Natural killer cell treated with Interleukin-12 subunit alpha and Interleukin-12 subunit beta and Interleukin-15 and Interleukin-18, amount 100 ng/mL, for 72 hours (primary cell): Measurements from ENCODE around the gene PHTF2. TPM values are rescaled to one million over a fixed set of nuclear protein-coding genes. Genes with fewer than 3 reads are reported as not detected.

Source experiments
- ATAC-seq, 2 donors: fragments of 150-1000 bp; cut with Tn5 transposase in 1 of 2; sonication (Bioruptor Pico), chemical (Tn5 transposase) in 1 of 2; 2 replicates each; pipeline ENCODE4 v1.10.0; 2021
- DNase-seq: peaks from one replicate; pipeline ENCODE4 v3.0.0; 2022; ENCODE audit warnings: low spot score
- H3K27ac Mint-ChIP-seq, 2 donors: 1 replicate in 1 of 2; 2 replicates in 1 of 2; pipeline ENCODE4 v1.8.0; 2022; ENCODE audit warnings: mixed read lengths in 2 of 2, mild to moderate bottlenecking in 1 of 2, moderate library complexity in 1 of 2
- H3K27me3 Mint-ChIP-seq, 2 donors: 1 replicate in 1 of 2; 2 replicates in 1 of 2; pipeline ENCODE4 v1.8.0; 2022; ENCODE audit warnings: mixed read lengths in 2 of 2
- H3K36me3 Mint-ChIP-seq: one replicate; pipeline ENCODE4 v1.8.0; 2022; ENCODE audit warnings: mixed read lengths
- H3K4me1 Mint-ChIP-seq, 2 donors: 1 replicate in 1 of 2; 2 replicates in 1 of 2; pipeline ENCODE4 v1.8.0; 2022; ENCODE audit warnings: low read depth in 2 of 2, mixed read lengths in 2 of 2, mild to moderate bottlenecking in 1 of 2
- H3K4me3 Mint-ChIP-seq: one replicate; pipeline ENCODE4 v1.8.0; 2022; ENCODE audit warnings: mixed read lengths
- H3K9me3 Mint-ChIP-seq: 2 replicates; pipeline ENCODE4 v1.8.0; 2022; ENCODE audit warnings: mixed read lengths
- total RNA-seq, 2 donors: library from RNA; stranded (reverse); gene quantifications; one replicate each; pipeline ENCODE4 v1.2.3, GENCODE V29; 2022

Gene PHTF2
- total RNA-seq, 2 donors from 2014 or later: 21.8 to 33.7 TPM

DNA sequence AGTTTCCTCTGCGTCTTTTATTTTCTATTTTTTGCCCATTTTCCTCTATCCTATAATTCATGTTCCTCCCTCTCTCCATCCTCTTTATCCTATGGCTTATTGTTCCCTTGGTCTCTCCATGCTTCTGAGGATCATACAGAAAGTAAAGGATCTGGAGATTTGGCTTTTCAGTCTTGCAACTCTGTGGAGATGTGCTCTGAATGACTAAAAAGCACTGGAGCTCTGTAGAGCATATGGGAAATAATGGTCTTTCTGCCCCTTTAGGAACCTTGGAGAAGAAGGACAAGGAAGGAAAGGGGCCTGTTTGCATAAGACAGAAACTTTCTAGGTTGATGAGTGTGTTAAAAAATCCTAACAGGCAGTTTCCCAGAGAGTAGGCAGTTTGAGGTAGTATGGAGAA, 120.1 kb downstream of the PHTF2 start:
- Mint-ChIP-seq H3K4me3 (no peak overlapping the region), H3K9me3 (no peaks in the 10 kb centered on the region), H3K27me3 (no peaks in the 10 kb centered on the region), H3K27ac (no peak overlapping the region), H3K36me3 (no peaks in the 10 kb centered on the region), H3K4me1 (peaks cover 5 to 11% of the 10 kb centered on the region in 2 donors)
- ATAC-seq (no peak), DNase-seq (no peak)

DNA sequence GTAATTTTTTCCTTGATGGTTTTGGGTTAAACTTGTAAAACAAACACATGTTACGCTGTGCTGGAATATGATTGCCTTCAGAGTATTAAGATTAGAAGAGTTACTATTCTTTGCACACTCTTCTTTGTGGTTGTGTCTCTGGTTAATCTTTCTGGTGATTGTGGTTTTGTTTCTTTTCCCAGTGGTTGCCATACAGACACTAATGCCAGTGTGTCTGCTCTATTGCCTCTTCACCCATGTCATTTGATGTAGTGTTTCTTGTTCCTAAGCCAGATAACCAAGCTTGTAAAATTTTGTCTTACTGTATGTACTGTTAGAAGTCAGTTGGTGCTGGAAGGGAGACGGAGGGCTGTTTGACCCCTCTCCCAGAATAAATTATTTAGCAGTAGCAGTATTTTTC, 124.8 kb downstream of the PHTF2 start:
- Mint-ChIP-seq H3K27me3 (no peaks in the 10 kb centered on the region), H3K9me3 (no peaks in the 10 kb centered on the region), H3K36me3 (no peaks in the 10 kb centered on the region), H3K27ac (no peak overlapping the region), H3K4me1 (peaks cover 5 to 6% of the 10 kb centered on the region in 2 donors), H3K4me3 (no peak overlapping the region)
- no peak for ATAC-seq
- DNase-seq: no peak

DNA sequence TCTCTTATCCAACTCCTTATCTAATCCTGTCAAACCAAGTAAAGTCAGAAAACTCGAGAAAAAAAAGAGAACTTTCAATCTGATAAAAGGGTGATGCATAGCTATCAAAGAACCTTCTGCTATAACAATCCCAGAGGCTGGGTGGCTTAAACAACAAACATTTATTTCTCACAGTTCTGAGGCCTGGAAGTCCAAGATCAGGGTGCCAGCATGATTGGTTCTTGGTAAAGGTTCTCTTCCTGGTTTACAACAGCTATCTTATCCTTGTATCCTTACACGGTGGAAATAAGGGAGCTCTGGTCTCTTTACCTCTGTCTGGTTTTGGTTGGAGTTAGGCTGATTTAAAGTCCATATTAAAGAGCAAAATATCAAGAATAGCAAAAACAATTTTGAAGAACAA, 131.9 kb downstream of the PHTF2 start:
- DNase-seq: no peak

DNA sequence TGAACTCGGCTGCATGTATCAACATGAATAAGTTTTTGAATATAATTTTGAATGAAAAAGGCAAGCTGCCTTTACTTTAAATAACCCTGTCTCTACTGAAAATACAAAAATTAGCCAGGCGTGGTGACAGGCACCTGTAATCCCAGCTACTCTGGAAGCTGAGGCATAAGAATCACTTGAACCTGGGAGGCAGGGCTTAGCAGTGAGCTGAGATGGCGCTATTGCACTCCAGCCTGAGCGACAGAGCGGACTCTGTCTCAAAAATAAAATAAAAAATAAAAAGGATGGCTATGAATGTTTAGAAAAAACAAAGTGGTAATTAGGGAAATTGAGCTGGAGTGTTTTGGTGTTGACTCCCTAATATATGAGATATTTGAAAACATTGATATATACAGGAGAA, 133.3 kb downstream of the PHTF2 start:
- Mint-ChIP-seq H3K4me3 (no peak overlapping the region), H3K27me3 (no peaks in the 10 kb centered on the region), H3K27ac (no peak overlapping the region), H3K4me1 (peaks cover 5 to 6% of the 10 kb centered on the region in 2 donors), H3K9me3 (no peaks in the 10 kb centered on the region), H3K36me3 (no peaks in the 10 kb centered on the region)
- DNase-seq (no peak), ATAC-seq (no peak)

More for the DNA sequence above, 131.9 kb downstream of the PHTF2 start:
- Mint-ChIP-seq H3K4me3 (no peak overlapping the region), H3K36me3 (no peaks in the 10 kb centered on the region), H3K9me3 (no peaks in the 10 kb centered on the region), H3K27ac (no peak overlapping the region), H3K4me1 (peaks cover 1 to 2% of the 10 kb centered on the region in 2 donors), H3K27me3 (no peaks in the 10 kb centered on the region)
- ATAC-seq: no peak

DNA sequence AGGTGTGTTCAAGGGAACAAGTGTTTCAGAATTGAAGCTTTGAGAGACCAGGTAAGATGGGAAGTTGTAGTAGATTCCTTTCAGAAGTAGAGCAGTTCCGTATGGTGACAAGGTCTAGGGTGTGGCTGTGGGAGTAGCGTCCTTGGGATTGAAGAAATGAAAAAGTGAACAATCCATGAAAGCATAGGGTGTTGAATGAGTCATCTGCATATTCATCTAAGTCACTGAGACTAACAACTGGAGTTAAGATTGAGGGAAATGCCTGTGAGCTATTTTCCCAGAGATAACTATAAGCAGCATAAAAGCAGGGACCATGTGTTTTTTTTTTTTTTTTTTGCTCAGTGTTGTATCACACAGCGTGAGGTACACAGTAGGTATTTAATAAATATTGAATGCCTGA, 134.8 kb downstream of the PHTF2 start:
- DNase-seq (no peak), ATAC-seq (no peak)
- no peaks in the 10 kb centered on the region for H3K27me3 Mint-ChIP-seq
- H3K36me3 Mint-ChIP-seq: no peaks in the 10 kb centered on the region
- H3K4me3 Mint-ChIP-seq: no peak overlapping the region
- H3K4me1 Mint-ChIP-seq: peaks cover 5 to 6% of the 10 kb centered on the region in 2 donors
- H3K9me3 Mint-ChIP-seq: no peaks in the 10 kb centered on the region
- no peak overlapping the region for H3K27ac Mint-ChIP-seq

DNA sequence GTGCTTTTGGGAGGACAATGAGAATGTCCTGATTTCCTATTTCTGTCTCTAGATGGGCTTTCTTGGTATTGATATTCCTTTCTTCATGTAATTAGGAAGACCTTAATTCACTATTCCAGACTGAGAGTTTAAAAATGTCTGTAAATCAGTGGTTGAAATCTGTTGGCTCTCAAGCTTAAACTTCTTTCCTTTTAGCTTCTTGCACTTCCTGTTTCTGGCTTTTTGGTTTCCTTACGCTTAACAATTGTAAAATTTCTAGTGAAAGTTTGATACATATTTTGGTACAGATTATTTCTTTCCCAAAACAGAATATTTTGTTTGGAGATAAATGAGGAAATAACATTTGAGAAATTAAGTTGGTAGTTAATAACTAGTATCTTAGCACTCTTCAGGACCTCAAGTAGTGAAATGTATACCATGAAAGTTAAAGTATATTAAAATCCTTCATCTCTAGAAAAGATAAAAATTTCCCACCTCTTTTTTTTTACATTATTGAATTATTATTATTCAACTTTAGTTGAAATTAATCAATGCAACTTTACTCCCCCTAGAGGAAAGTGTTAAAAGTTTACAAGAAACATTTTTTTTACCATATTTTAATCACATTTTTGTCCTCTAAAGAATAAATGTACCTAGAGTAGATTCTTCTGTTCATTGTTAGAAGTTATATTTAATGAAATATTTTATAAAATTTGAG, 137.2 kb downstream of the PHTF2 start:
- ATAC-seq (no peak), DNase-seq (no peak)
- Mint-ChIP-seq H3K4me3 (no peak overlapping the region), H3K27ac (peak overlapping the region in 1 of 2 donors; percentile 12), H3K36me3 (no peaks in the 10 kb centered on the region), H3K4me1 (peaks cover 5 to 6% of the 10 kb centered on the region in 2 donors), H3K9me3 (no peaks in the 10 kb centered on the region), H3K27me3 (no peaks in the 10 kb centered on the region)

DNA sequence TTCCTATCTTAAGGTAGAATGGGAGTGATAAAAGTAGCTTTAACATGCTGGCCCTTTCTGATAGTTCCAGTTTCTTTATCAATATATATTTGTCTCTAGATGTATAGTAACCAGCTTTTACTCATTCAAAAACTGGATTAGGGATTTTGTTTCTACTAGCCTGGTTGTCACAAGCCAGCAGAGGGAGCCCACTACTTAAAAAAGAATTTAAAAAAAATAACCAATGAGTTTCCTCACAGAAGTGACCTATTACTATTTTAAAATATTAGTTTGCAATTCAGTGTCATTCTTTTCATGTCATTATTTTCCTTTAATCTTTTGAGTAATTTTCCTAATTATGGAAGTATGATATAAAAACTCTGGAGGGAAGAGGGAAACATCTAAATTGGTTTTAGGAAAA, 142.1 kb downstream of the PHTF2 start:
- Mint-ChIP-seq H3K4me3 (no peak overlapping the region), H3K27ac (no peak overlapping the region), H3K4me1 (peaks cover 2% of the 10 kb centered on the region in 2 donors), H3K27me3 (no peaks in the 10 kb centered on the region), H3K36me3 (no peaks in the 10 kb centered on the region), H3K9me3 (no peaks in the 10 kb centered on the region)
- DNase-seq (no peak), ATAC-seq (no peak)

DNA sequence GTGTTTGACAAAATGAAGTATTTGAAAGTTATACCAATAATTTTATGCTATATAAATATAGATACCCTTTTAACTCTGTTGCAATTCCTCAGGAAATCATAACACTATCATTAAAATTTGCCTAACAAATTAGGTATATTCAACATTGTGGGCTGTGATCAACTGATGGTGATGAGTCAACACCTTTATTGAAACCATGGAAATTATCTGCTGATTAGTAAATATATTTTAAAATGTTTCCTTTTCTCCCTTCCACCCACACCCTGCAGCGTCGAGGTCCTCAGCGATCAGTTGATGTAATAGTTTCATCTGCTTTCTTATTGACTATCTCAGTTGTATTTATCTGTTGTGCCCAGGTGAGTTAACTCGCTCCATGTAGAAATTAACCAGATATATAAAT, 143.9 kb downstream of the PHTF2 start:
- no peak for DNase-seq
- H3K27ac Mint-ChIP-seq: no peak overlapping the region
- no peaks in the 10 kb centered on the region for H3K27me3 Mint-ChIP-seq
- H3K4me3 Mint-ChIP-seq: no peak overlapping the region
- no peaks in the 10 kb centered on the region for H3K4me1 Mint-ChIP-seq
- H3K9me3 Mint-ChIP-seq: no peaks in the 10 kb centered on the region
- H3K36me3 Mint-ChIP-seq: no peaks in the 10 kb centered on the region
- no peak for ATAC-seq

DNA sequence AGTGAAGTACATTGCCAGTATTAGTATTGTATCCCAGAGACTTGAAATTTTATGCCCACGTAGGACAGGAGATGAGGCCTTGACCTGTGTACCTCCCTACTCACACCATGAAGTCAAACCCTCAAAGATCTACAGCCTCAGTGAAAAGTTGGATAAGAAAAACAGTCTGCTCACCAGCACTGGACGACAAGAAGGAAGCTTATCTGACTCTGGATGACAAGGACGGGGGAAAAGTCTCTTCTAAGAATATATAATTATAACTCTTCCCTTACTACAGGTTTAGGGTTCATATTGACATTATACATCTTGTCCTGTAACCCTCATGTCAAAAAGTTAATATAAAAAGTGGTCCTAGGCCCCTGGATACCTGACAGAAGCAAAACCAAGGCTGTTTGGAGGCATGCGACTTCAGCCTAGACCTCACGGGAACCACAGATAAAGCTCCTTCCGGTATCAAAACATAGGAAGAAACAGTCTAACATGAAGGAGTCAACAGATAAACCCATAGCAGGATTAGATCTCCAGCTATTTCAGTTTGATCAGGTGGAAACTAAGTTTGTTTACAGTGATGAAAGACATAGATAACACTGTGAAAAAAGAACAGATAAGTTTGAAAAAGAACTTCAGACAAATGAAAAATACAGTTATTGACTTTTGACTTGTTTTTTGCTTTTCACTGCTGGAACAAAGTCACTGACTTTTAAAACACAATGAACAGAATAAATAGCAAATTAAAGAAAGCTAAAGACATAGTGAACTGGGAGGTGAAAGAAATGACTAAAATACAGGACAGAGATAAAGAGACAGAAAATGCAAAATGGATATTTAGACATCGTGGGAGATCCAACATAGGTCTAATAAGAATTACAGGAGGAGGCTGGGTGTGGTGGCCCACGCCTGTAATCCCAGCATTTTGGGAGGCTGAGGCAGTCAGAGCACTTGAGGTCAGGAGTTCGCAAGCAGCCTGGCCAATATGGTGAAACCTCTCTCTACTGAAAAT, 145.9 kb downstream of the PHTF2 start:
- DNase-seq: no peak
- Mint-ChIP-seq H3K4me3 (no peak overlapping the region), H3K9me3 (no peaks in the 10 kb centered on the region), H3K36me3 (no peaks in the 10 kb centered on the region), H3K4me1 (no peaks in the 10 kb centered on the region), H3K27me3 (no peaks in the 10 kb centered on the region), H3K27ac (no peak overlapping the region)
- ATAC-seq: no peak

DNA sequence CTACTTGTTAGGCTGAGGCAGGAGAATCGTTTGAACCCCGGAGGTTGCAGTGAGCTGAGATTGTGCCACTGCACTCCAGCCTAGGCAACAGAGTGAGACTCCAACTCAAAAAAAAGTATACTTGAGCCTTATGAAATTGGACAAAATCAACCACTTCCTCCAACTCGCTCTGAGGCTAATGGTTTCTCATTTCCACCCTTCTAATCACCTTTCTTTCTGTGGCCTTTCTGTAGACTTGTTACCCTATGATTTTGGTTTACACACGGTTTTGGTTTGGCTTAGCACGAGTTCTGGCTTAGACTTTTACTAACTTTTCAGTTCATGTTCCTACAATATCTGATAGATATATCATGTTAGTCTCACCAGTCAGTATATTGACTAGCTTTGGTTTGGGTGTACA, 152.0 kb downstream of the PHTF2 start:
- peaks cover 0 to 6% of the 10 kb centered on the region in 2 donors for H3K4me1 Mint-ChIP-seq
- H3K36me3 Mint-ChIP-seq: no peaks in the 10 kb centered on the region
- ATAC-seq (peak; percentile 43 to 62), DNase-seq (no peak)
- H3K27me3 Mint-ChIP-seq: peaks cover 0 to 2% of the 10 kb centered on the region in 2 donors
- H3K27ac Mint-ChIP-seq: no peak overlapping the region
- H3K9me3 Mint-ChIP-seq: no peaks in the 10 kb centered on the region
- H3K4me3 Mint-ChIP-seq: no peak overlapping the region

DNA sequence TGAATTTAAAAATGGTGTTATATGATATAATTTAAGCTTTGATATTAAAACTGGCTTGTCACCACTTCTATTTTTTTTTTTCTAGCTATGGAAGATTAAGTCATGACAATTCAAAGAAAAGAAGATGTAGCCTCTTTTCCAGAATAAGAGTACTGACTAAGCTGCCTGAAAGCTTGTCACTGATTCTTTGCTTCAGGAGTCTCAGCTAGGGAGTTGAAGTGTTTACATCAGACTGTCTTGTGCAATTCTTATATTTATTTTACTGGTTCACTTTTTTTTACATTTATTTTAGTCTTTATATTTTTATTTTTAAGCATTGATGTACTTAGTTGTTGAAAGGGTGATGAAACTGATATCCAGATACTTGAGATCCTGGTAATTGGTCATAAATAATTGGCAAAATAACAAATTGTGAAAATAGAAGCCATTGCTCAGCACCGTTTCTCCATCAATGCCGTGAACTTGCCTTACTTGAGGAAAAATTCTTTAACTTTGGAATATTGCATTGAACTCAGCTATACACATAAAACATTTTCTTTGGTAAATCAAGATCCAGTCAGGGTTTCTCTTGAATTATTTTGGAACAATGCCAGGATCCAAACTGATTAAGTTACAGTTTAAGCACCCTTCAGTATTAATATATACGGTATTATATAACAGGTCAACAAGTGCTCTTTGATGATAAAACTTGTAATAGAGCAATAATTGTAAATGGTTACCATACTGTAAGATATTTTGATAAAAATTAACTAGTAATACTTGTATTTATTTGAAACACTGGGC, 156.4 kb downstream of the PHTF2 start:
- Mint-ChIP-seq H3K36me3 (no peaks in the 10 kb centered on the region), H3K4me1 (peaks cover 0 to 6% of the 10 kb centered on the region in 2 donors), H3K27ac (no peak overlapping the region), H3K9me3 (no peaks in the 10 kb centered on the region), H3K27me3 (peaks cover 0 to 2% of the 10 kb centered on the region in 2 donors), H3K4me3 (no peak overlapping the region)
- DNase-seq (no peak), ATAC-seq (no peak)

DNA sequence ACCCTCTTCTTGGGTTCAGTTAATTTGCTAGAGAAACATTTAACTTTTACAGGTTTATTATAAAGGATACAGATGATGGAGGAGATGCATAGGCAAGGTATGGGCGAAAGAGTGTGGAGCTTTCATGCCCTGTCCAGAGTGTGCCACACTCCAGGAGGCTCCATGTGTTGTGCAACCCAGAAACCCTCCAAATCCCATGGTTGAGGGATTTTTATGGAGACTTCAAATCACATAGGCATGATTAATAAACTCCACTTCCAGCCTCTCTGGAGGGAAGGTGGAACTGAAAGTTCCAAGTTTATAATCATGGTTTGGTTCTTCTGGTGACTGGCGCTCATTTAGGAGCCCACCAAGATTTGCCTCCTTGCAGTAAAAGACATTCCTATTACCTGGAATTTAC, 159.9 kb downstream of the PHTF2 start:
- H3K36me3 Mint-ChIP-seq: no peaks in the 10 kb centered on the region
- no peak overlapping the region for H3K4me3 Mint-ChIP-seq
- no peaks in the 10 kb centered on the region for H3K9me3 Mint-ChIP-seq
- ATAC-seq (no peak), DNase-seq (no peak)
- no peaks in the 10 kb centered on the region for H3K4me1 Mint-ChIP-seq
- no peaks in the 10 kb centered on the region for H3K27me3 Mint-ChIP-seq
- no peak overlapping the region for H3K27ac Mint-ChIP-seq

DNA sequence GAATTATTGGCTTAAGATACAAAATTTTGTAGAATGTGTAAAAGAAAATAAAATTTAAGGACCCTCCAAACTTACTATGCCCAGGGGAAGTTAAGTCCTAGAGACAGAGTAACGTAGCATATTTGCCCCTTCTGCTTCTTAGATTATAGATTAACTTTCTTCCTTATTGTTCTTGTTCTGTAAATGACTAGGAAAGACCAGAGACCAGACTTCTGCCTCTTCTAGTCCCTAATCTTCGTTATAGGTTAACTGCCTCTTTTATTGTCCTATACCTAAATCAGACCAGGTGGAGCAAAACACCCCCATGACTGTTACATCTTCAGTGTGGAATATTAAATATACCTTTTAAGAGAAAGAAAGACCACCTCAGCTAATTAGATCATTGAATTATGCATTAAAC, 160.5 kb downstream of the PHTF2 start:
- Mint-ChIP-seq H3K27ac (no peak overlapping the region), H3K9me3 (no peaks in the 10 kb centered on the region), H3K4me3 (no peak overlapping the region), H3K27me3 (no peaks in the 10 kb centered on the region), H3K4me1 (no peaks in the 10 kb centered on the region), H3K36me3 (no peaks in the 10 kb centered on the region)
- DNase-seq (no peak), ATAC-seq (no peak)
